Measurements from ENCODE around the gene PRR12.

DNA sequence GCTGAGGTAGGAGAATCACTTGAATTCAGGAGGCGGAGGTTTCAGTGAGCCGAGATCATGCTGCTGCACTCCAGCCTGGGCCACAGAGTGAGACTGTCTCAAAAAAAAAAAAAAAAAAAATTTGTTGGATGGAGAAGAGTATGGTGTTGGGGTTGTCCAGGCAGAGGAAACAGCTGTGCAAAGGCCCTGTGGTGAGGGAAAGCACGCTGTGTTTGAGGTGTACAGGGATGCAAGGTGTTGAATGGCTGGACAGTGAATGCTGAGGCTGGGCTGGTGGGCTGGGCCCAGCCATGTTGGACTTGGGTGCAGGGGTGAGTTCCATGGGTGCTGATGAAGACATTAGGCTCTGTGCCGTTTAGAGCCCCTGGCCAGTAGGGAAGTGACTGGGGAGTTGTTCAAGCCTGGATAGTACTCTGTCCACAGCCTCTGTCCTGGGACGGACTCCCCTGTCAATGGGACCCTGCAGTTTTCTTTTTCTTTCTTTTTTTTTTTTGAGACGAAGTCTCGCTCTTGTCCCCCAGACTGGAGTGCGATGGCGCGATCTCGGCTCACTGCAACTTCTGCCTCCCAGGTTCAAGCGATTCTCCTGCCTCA, 18.6 kb downstream of the PRR12 start:
- TF ChIP-seq, protein P1, sequence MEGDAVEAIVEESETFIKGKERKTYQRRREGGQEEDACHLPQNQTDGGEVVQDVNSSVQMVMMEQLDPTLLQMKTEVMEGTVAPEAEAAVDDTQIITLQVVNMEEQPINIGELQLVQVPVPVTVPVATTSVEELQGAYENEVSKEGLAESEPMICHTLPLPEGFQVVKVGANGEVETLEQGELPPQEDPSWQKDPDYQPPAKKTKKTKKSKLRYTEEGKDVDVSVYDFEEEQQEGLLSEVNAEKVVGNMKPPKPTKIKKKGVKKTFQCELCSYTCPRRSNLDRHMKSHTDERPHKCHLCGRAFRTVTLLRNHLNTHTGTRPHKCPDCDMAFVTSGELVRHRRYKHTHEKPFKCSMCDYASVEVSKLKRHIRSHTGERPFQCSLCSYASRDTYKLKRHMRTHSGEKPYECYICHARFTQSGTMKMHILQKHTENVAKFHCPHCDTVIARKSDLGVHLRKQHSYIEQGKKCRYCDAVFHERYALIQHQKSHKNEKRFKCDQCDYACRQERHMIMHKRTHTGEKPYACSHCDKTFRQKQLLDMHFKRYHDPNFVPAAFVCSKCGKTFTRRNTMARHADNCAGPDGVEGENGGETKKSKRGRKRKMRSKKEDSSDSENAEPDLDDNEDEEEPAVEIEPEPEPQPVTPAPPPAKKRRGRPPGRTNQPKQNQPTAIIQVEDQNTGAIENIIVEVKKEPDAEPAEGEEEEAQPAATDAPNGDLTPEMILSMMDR (IDR thresholded peaks at IDR 0.05), result no peak
- no peak for TF ChIP-seq POLR2A (IDR thresholded peaks at IDR 0.05)

Data from vagina (tissue), 2 donors.